ENCODE results near the gene NAGA.

Gene NAGA

GRCh38 chr22:42062506-42063170, 8.0 kb downstream of the NAGA start:
- no peak overlapping the region for H3K4me3 ChIP-seq (ENCODE audit: control insufficient read depth, low read depth, low read length)
- TF ChIP-seq, protein P1, sequence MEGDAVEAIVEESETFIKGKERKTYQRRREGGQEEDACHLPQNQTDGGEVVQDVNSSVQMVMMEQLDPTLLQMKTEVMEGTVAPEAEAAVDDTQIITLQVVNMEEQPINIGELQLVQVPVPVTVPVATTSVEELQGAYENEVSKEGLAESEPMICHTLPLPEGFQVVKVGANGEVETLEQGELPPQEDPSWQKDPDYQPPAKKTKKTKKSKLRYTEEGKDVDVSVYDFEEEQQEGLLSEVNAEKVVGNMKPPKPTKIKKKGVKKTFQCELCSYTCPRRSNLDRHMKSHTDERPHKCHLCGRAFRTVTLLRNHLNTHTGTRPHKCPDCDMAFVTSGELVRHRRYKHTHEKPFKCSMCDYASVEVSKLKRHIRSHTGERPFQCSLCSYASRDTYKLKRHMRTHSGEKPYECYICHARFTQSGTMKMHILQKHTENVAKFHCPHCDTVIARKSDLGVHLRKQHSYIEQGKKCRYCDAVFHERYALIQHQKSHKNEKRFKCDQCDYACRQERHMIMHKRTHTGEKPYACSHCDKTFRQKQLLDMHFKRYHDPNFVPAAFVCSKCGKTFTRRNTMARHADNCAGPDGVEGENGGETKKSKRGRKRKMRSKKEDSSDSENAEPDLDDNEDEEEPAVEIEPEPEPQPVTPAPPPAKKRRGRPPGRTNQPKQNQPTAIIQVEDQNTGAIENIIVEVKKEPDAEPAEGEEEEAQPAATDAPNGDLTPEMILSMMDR (IDR thresholded peaks at IDR 0.05; ENCODE audit: control insufficient read depth, insufficient read depth, low read depth, low read length, missing control alignments) = no peak
- DNase-seq (ENCODE audit: low read depth) = no peak

DNA sequence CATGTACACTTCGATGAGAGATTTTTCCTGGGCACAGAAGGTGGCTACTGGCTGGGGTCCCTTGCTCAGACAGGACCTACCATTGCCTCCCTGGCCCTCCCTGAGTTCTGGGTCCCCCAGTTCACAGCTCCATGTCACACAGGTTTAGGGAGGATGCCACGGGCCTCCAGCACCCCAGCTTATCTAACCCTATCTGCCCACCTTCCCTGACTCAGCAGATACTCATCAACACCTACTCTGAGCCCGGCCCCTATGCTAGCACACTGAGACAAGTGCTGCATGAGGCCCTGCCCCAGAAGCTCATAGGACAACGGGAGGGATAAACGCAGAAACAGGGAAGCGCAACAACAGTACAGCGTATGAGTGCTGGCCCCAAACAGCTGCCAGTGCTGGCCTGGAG, 9.6 kb downstream of the NAGA start:
- no peak for DNase-seq (ENCODE audit: low read depth)
- H3K4me3 ChIP-seq (ENCODE audit: control insufficient read depth, low read depth, low read length) = no peak overlapping the region

GRCh38 chr22:42060489-42060888, 10.1 kb downstream of the NAGA start:
- no peak overlapping the region for H3K4me3 ChIP-seq (ENCODE audit: control insufficient read depth, low read depth, low read length)
- TF ChIP-seq, protein P1 (IDR thresholded peaks at IDR 0.05; ENCODE audit: control insufficient read depth, insufficient read depth, low read depth, low read length, missing control alignments) = no peak
- no peak for DNase-seq (ENCODE audit: low read depth)

More for the DNA sequence above, 9.6 kb downstream of the NAGA start:
- TF ChIP-seq, protein P1 (IDR thresholded peaks at IDR 0.05; ENCODE audit: control insufficient read depth, insufficient read depth, low read depth, low read length, missing control alignments) = no peak

GRCh38 chr22:42056757-42057511, 13.7 kb downstream of the NAGA start:
- DNase-seq (ENCODE audit: low read depth) = no peak
- TF ChIP-seq, protein P1 (IDR thresholded peaks at IDR 0.05; ENCODE audit: control insufficient read depth, insufficient read depth, low read depth, low read length, missing control alignments) = no peak
- no peak overlapping the region for H3K4me3 ChIP-seq (ENCODE audit: control insufficient read depth, low read depth, low read length)

- no peak for DNase-seq (ENCODE audit: low read depth)
- no peak overlapping the region for H3K4me3 ChIP-seq (ENCODE audit: control insufficient read depth, low read depth, low read length)
- TF ChIP-seq, protein P1 (IDR thresholded peaks at IDR 0.05; ENCODE audit: control insufficient read depth, insufficient read depth, low read depth, low read length, missing control alignments) = no peak
These were observed 17.8 kb downstream of the NAGA start for GRCh38 chr22:42052765-42053164.

DNA sequence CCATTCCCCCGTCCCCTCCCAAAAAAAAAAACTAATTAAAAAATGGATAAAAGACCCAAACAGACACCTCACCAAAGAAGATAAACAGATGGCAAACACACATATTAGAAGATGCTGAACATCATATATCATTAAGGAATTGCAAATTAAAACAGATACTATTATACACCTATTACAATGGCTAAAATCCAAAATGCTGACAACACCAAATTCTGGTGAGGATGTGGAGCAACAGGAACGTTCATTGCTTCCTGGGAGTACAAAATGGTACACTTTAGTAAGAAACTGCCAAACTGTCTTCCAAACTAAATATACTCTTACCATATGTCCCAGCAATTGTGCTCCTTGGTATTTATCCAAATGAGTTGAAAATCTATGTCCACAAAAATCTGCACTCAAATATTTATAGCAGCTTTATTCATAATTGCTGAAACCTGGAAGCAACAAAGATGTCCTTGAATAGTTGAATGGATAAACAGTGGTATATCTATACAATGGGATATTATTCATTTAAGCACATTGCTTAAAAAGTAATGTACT, 19.9 kb downstream of the NAGA start:
- no peak overlapping the region for H3K4me3 ChIP-seq (ENCODE audit: control insufficient read depth, low read depth, low read length)
- DNase-seq (ENCODE audit: low read depth) = no peak
- TF ChIP-seq, protein P1 (IDR thresholded peaks at IDR 0.05; ENCODE audit: control insufficient read depth, insufficient read depth, low read depth, low read length, missing control alignments) = no peak

Measured in AG09309 (cell line).